IMR-90 (cell line): Measurements from ENCODE around the gene MESP2. TPM values are rescaled to one million over a fixed set of nuclear protein-coding genes. Genes with fewer than 3 reads are reported as not detected.

Experiments
- ATAC-seq: fragments of 200-7000 bp; cut with Tn5 transposase; 2 replicates; pipeline ENCODE4 v1.9.1; 2020; ENCODE audit warnings: low read depth, mild to moderate bottlenecking, moderate library complexity
- BruUV-seq: library from RNA; stranded (reverse); fragments of 400-500 nt; replicated peaks from 2 replicates; lab custom pipeline; 2021; lab: Mats Ljungman, UMichigan
- CTCF ChIA-PET: fragments of 300-600 bp; formaldehyde crosslinking; extraction: SDS; loops from one replicate; lab custom pipeline; 2021; ENCODE audit warnings: antibody characterized with exemption; lab: Yijun Ruan, JAX
- POLR2A ChIA-PET: fragments of 300-600 bp; sonication (Branson Sonifier 250); formaldehyde crosslinking; loops from one replicate; lab custom pipeline; 2022; ENCODE audit warnings: antibody characterized with exemption; ENCODE audit not compliant: unreplicated experiment; lab: Charles Lee
- DNase-seq: peaks from one replicate; pipeline ENCODE4 v3.0.0; 2013
- H2AFZ ChIP-seq: replicated peaks from 2 replicates; pipeline ENCODE3; 2013; ENCODE audit warnings: low read length, mild to moderate bottlenecking; ENCODE audit not compliant: poor library complexity
- H2AK5ac ChIP-seq: 2 replicates; pipeline ENCODE4 v1.6.1; 2013; ENCODE audit warnings: low read depth, low read length, inconsistent platforms
- H2AK9ac ChIP-seq: replicated peaks from 2 replicates; pipeline ENCODE3; 2013; ENCODE audit warnings: mild to moderate bottlenecking, low read depth, low read length, moderate library complexity; ENCODE audit not compliant: poor library complexity
- H2BK120ac ChIP-seq: 2 replicates; pipeline ENCODE4 v1.6.1; 2013; ENCODE audit warnings: low read depth, low read length, inconsistent platforms
- H2BK15ac ChIP-seq: 3 replicates; pipeline ENCODE4 v1.6.1; 2013; ENCODE audit warnings: low read depth, low read length, inconsistent platforms
- H2BK20ac ChIP-seq: 2 replicates; pipeline ENCODE4 v1.6.1; 2013; ENCODE audit warnings: low read depth, mild to moderate bottlenecking, inconsistent platforms, low read length, moderate library complexity
- H2BK5ac ChIP-seq: 2 replicates; pipeline ENCODE4 v1.6.1; 2013; ENCODE audit warnings: mild to moderate bottlenecking, low read depth, low read length, inconsistent platforms; ENCODE audit not compliant: poor library complexity, severe bottlenecking
- H3K14ac ChIP-seq: replicated peaks from 2 replicates; pipeline ENCODE4 v1.6.1; 2013; ENCODE audit warnings: low read depth, low read length, inconsistent platforms
- H3K18ac ChIP-seq: 2 replicates; pipeline ENCODE4 v1.6.1; 2013; ENCODE audit warnings: low read depth, low read length, control low read depth
- H3K23ac ChIP-seq: 2 replicates; pipeline ENCODE4 v1.6.1; 2013; ENCODE audit warnings: low read depth, low read length, inconsistent platforms
- H3K27ac ChIP-seq: 2 replicates; pipeline ENCODE4 v1.5.1; 2013; ENCODE audit warnings: mild to moderate bottlenecking, control low read depth, low read length; ENCODE audit not compliant: insufficient read depth
- H3K27me3 ChIP-seq: 2 replicates; pipeline ENCODE4 v1.6.1; 2013; ENCODE audit warnings: low read length; ENCODE audit not compliant: control insufficient read depth, insufficient read depth
- H3K36me3 ChIP-seq: 2 replicates; pipeline ENCODE4 v1.6.1; 2013; ENCODE audit warnings: low read length, mixed read lengths; ENCODE audit not compliant: control insufficient read depth, insufficient read depth
- H3K4ac ChIP-seq: 2 replicates; pipeline ENCODE4 v1.6.1; 2013; ENCODE audit warnings: low read depth, low read length, inconsistent platforms
- H3K4me1 ChIP-seq: 2 replicates; pipeline ENCODE4 v1.6.1; 2013; ENCODE audit warnings: low read length, mixed read lengths; ENCODE audit not compliant: control insufficient read depth, insufficient read depth
- H3K4me2 ChIP-seq: 2 replicates; pipeline ENCODE4 v1.6.1; 2013; ENCODE audit warnings: low read depth, mild to moderate bottlenecking, control low read depth, low read length, moderate library complexity
- H3K4me3 ChIP-seq: 2 replicates; pipeline ENCODE4 v1.5.1; 2013; ENCODE audit warnings: low read depth, mild to moderate bottlenecking, control low read depth, low read length, moderate library complexity; ENCODE audit not compliant: insufficient read depth
- H3K56ac ChIP-seq: 2 replicates; pipeline ENCODE4 v1.6.1; 2013; ENCODE audit warnings: low read length, inconsistent platforms; ENCODE audit not compliant: insufficient read depth; ENCODE audit errors: extremely low read depth
- H3K79me1 ChIP-seq, 2 experiments: 2 replicates each; pipeline ENCODE4 v1.6.1; 2013; ENCODE audit warnings: low read length in 2 of 2, inconsistent platforms in 1 of 2, low read depth in 1 of 2
- H3K9ac ChIP-seq: 2 replicates; pipeline ENCODE4 v1.6.1; 2013; ENCODE audit warnings: low read depth, low read length, control low read depth
- H3K9me1 ChIP-seq: 2 replicates; pipeline ENCODE4 v1.6.1; 2013; ENCODE audit warnings: low read length, inconsistent platforms; ENCODE audit not compliant: insufficient read depth
- H3K9me3 ChIP-seq: 2 replicates; pipeline ENCODE4 v1.6.1; 2013; ENCODE audit warnings: low read length; ENCODE audit not compliant: control insufficient read depth, insufficient read depth
- H4K20me1 ChIP-seq: 2 replicates; pipeline ENCODE4 v1.6.1; 2013; ENCODE audit warnings: low read length, inconsistent platforms; ENCODE audit not compliant: insufficient read depth
- H4K5ac ChIP-seq: 2 replicates; pipeline ENCODE4 v1.6.1; 2013; ENCODE audit warnings: mild to moderate bottlenecking, low read depth, low read length, control low read depth
- H4K8ac ChIP-seq, 2 experiments: 2 replicates each; pipeline ENCODE4 v1.6.1; 2013; ENCODE audit warnings: low read depth in 2 of 2, low read length in 2 of 2, control low read depth in 1 of 2, inconsistent platforms in 1 of 2
- H4K91ac ChIP-seq: 2 replicates; pipeline ENCODE4 v1.6.1; 2013; ENCODE audit warnings: low read depth, low read length, inconsistent platforms; ENCODE audit not compliant: insufficient read depth
- CHD1 ChIP-seq: IDR thresholded peaks from 2 replicates; pipeline ENCODE4 v1.6.1; 2012; ENCODE audit warnings: low read depth, low read length, improper control_type of control experiment
- SMC3 ChIP-seq: fragments of 150-350 bp; IDR thresholded peaks from 2 replicates; pipeline ENCODE4 v1.6.1; 2016; ENCODE audit warnings: low read depth, mild to moderate bottlenecking, antibody characterized with exemption, low read length, moderate library complexity
- WGBS, 2 experiments: methylation state at CpG; one replicate each; pipeline versions ENCODE4 v1.1.5 to v1.1.7; 2013; ENCODE audit warnings: missing lambda C conversion rate in 2 of 2; ENCODE audit not compliant: insufficient read length in 1 of 2; ENCODE audit errors: extremely low coverage in 2 of 2; 5-methylcytosine and 5-hydroxymethylcytosine counted together
- dilution Hi-C: fragments of 300-500 bp; cut with HindIII; formaldehyde crosslinking; loops from one replicate; pipeline ENCODE4 v1.14.3; 2018; ENCODE audit warnings: low sequenced_read_pairs; ENCODE audit not compliant: unreplicated experiment
- in situ Hi-C: fragments of 300-500 bp; cut with MboI; formaldehyde crosslinking; loops from 3 replicates; pipeline ENCODE4 v1.14.3; 2019; ENCODE audit warnings: low sequenced_read_pairs, inconsistent platforms, mixed read lengths
- intact Hi-C: fragments of 100-400 bp; cut with micrococcal nuclease; formaldehyde crosslinking; loops from 2 replicates; pipeline ENCODE4 v1.10.0; 2022
- polyA plus RNA-seq, 3 experiments: library from polyadenylated mRNA; depleted of rRNA; stranded (reverse); fragments of >200 nt; gene quantifications; 2 replicates each; pipeline ENCODE4 v1.2.3, GENCODE V29; 2012; ENCODE audit warnings: low replicate concordance in 1 of 3
- total RNA-seq: library from RNA; depleted of rRNA; stranded (reverse); fragments of >200 nt; gene quantifications from 2 replicates; pipeline ENCODE4 v1.2.3, GENCODE V29; 2012

MESP2 gene
- total and polyA plus RNA-seq, 2 of the 4 experiments (the other 2 are of a cell fraction): 0.18 to 0.32 TPM

GRCh38 chr15:89809093-89809786 lies 33.1 kb downstream of the MESP2 start:
- Histone ChIP-seq H3K4me1 (peaks cover 21% of the 10 kb centered on the region), H3K23ac (peak overlapping the region; percentile 60; the same call in 1 of the 2 replicates), H3K56ac (no peak overlapping the region), H2BK15ac (peak overlapping the region; percentile 63; the same call in 1 of the 3 replicates), H2BK20ac (peak overlapping the region; percentile 69), H3K79me1 (peaks cover 2 to 61% of the 10 kb centered on the region in 2 experiments; a peak in 3 of 4 replicates), H3K14ac (peak overlapping the region; percentile 60; the same call in 1 of the 2 replicates), H3K9me1 (peaks cover 31% of the 10 kb centered on the region), H2AK9ac (peak overlapping the region; percentile 80), H3K4me3 (no peak overlapping the region), H4K5ac (peak overlapping the region; percentile 72; the same call in 1 of the 2 replicates), H2BK120ac (peak overlapping the region; percentile 77), H2AK5ac (peak overlapping the region; percentile 79; the same call in 1 of the 2 replicates), H3K27me3 (no peaks in the 10 kb centered on the region), H3K36me3 (peaks cover 18% of the 10 kb centered on the region; the same call in 1 of the 2 replicates), H4K91ac (peak overlapping the region; percentile 51), H3K27ac (peak overlapping the region; percentile 22; the same call in 1 of the 2 replicates), H4K20me1 (peaks cover 5% of the 10 kb centered on the region; the same call in 1 of the 2 replicates), H2AFZ (peak overlapping the region; percentile 81), H3K18ac (peak overlapping the region; percentile 10; the same call in 1 of the 2 replicates), H2BK5ac (no peak overlapping the region), H4K8ac (peak overlapping the region in 1 of 2 experiments; percentile 84; a peak in 2 of 4 replicates), H3K4ac (peak overlapping the region; percentile 87), H3K9me3 (no peaks in the 10 kb centered on the region), H3K4me2 (peak overlapping the region; percentile 20; the same call in 1 of the 2 replicates), H3K9ac (no peak overlapping the region)
- DNase-seq (peak; percentile 58), ATAC-seq (peak; percentile 59)
- no TSS peak for BruUV-seq
- intact Hi-C loops: no loop called here
- no peak for TF ChIP-seq SMC3
- no peak for TF ChIP-seq CHD1
- POLR2A ChIA-PET: no interaction called here
- CTCF ChIA-PET: no interaction called here
- WGBS, 2 experiments: 53% methylated on average over 3 of the region's 8 CpGs; no CpG with 5 or more reads in 1 of the 2 experiments
- in situ Hi-C loops: no loop called here
- dilution Hi-C loops: no loop called here
